NCI-H345 (cell line): ENCODE results near the gene SHPK.

Source experiments
- DNase-seq: peaks from one replicate; lab custom pipeline; 2025; lab: John Stamatoyannopoulos, UW

Gene SHPK

GRCh38 chr17:3660311-3660891 is 24.4 kb upstream of the SHPK start:
- no peak for DNase-seq

GRCh38 chr17:3659541-3660111 is 23.6 kb upstream of the SHPK start:
- no peak for DNase-seq

GRCh38 chr17:3658784-3659449 is 22.9 kb upstream of the SHPK start:
- DNase-seq: no peak

- no peak for DNase-seq
Observed at GRCh38 chr17:3657874-3658783, 22.1 kb upstream of the SHPK start.

GRCh38 chr17:3657588-3657869 is 21.5 kb upstream of the SHPK start:
- no peak for DNase-seq

- DNase-seq: no peak
Observed at GRCh38 chr17:3656755-3657587, 20.9 kb upstream of the SHPK start.

- DNase-seq: no peak
Observed at GRCh38 chr17:3656353-3656752, 20.3 kb upstream of the SHPK start.

GRCh38 chr17:3655766-3656165 is 19.7 kb upstream of the SHPK start:
- no peak for DNase-seq

GRCh38 chr17:3647769-3648555 is 11.9 kb upstream of the SHPK start:
- no peak for DNase-seq

GRCh38 chr17:3647251-3647650 is 11.2 kb upstream of the SHPK start:
- no peak for DNase-seq

- no peak for DNase-seq
Observed at GRCh38 chr17:3645310-3645709, 9.3 kb upstream of the SHPK start.

GRCh38 chr17:3643889-3644349 is 7.9 kb upstream of the SHPK start:
- no peak for DNase-seq

GRCh38 chr17:3641717-3642486 is 5.9 kb upstream of the SHPK start:
- DNase-seq: no peak

- no peak for DNase-seq
Observed at GRCh38 chr17:3641014-3641413, 5.0 kb upstream of the SHPK start.

- DNase-seq: no peak
Observed at GRCh38 chr17:3639981-3640596, 4.0 kb upstream of the SHPK start.

- DNase-seq: no peak
Observed at GRCh38 chr17:3636908-3637373, 891 bp upstream of the SHPK start.

GRCh38 chr17:3635474-3636153 is 436 bp downstream of the SHPK start:
- DNase-seq: no peak

GRCh38 chr17:3632287-3632686 is 3.8 kb downstream of the SHPK start:
- DNase-seq: no peak

- DNase-seq: no peak
Observed at GRCh38 chr17:3630781-3631180, 5.3 kb downstream of the SHPK start.
